ENCODE results near the gene OTOP1.
A peak's percentile ranks its signal among the peaks of the same experiment; 100 is the strongest.

Gene OTOP1

GRCh38 chr4:4260185-4260751 is 33.5 kb upstream of the OTOP1 start:
- H3K4me3 ChIP-seq (ENCODE audit: low read depth, low read length), result no peak overlapping the region
- ChIA-PET POLR2A (no interaction called here), CTCF (interaction anchor here (0.6 to 2.6 kb wide), 14 partner anchors 9 to 222 kb away, joined by 3 to 18 read pairs (median 3); partner anchors contain the start of gene TMEM128)
- H3K27ac ChIP-seq (ENCODE audit: extremely low read depth, low read depth, low read length), result no peak overlapping the region
- no peak for TF ChIP-seq ZNF19 (tag by site-specific recombination; IDR thresholded peaks at IDR 0.05; ENCODE audit: low read depth)
- peak; percentile 41 for TF ChIP-seq ZNF654 (tag by site-specific recombination; IDR thresholded peaks at IDR 0.05; ENCODE audit: low read depth)
- 0 out of 2 replicates have a peak, but pooled peaks have one; percentile 51 for TF ChIP-seq SCRT2 (tag by site-specific recombination; IDR thresholded peaks at IDR 0.05)
- no peak for TF ChIP-seq ZNF704 (tag by site-specific recombination; IDR thresholded peaks at IDR 0.05)
- peak; percentile 69 for TF ChIP-seq CTCF (tag by site-specific recombination; IDR thresholded peaks at IDR 0.05)
- no peaks in the 10 kb centered on the region for H3K36me3 ChIP-seq (ENCODE audit: control insufficient read depth in 2 of 2, insufficient read depth in 1 of 2, low read length in 2 of 2)
- H3K4me1 ChIP-seq (ENCODE audit: control insufficient read depth, insufficient read depth, low read length), result no peaks in the 10 kb centered on the region
- H3K9me3 ChIP-seq (ENCODE audit: control insufficient read depth, insufficient read depth, low read depth, low read length), result no peaks in the 10 kb centered on the region

GRCh38 chr4:4259484-4260100 is 32.9 kb upstream of the OTOP1 start:
- no peaks in the 10 kb centered on the region for H3K9me3 ChIP-seq (ENCODE audit: control insufficient read depth, insufficient read depth, low read depth, low read length)
- no peak overlapping the region for H3K4me3 ChIP-seq (ENCODE audit: low read depth, low read length)
- H3K27ac ChIP-seq (ENCODE audit: extremely low read depth, low read depth, low read length), result no peak overlapping the region
- ChIA-PET POLR2A (no interaction called here), CTCF (interaction anchor here (0.6 to 2.6 kb wide), 14 partner anchors 9 to 222 kb away, joined by 3 to 18 read pairs (median 3); partner anchors contain the start of gene TMEM128)
- no peaks in the 10 kb centered on the region for H3K36me3 ChIP-seq (ENCODE audit: control insufficient read depth in 2 of 2, insufficient read depth in 1 of 2, low read length in 2 of 2)
- no peaks in the 10 kb centered on the region for H3K4me1 ChIP-seq (ENCODE audit: control insufficient read depth, insufficient read depth, low read length)
- no peak for TF ChIP-seq ZNF23 (tag by site-specific recombination; IDR thresholded peaks at IDR 0.05; ENCODE audit: borderline replicate concordance)
- TF ChIP-seq ZNF48 (tag by site-specific recombination; IDR thresholded peaks at IDR 0.05), result no peak
- TF ChIP-seq ZNF350 (tag by site-specific recombination; IDR thresholded peaks at IDR 0.05), result no peak
- TF ChIP-seq ZNF600 (tag by site-specific recombination; IDR thresholded peaks at IDR 0.05), result no peak
- TF ChIP-seq ZBTB26 (tag by site-specific recombination; optimal IDR thresholded peaks at IDR 0.05), result no peak
- TF ChIP-seq ZNF354C (tag by site-specific recombination; IDR thresholded peaks at IDR 0.05; ENCODE audit: borderline replicate concordance, low read depth), result no peak
- no peak for TF ChIP-seq ZNF777 (tag by site-specific recombination; IDR thresholded peaks at IDR 0.05; ENCODE audit: borderline replicate concordance)
- TF ChIP-seq SP7 (tag by site-specific recombination; IDR thresholded peaks at IDR 0.05), result no peak
- TF ChIP-seq ZNF148 (tag by site-specific recombination; IDR thresholded peaks at IDR 0.05; ENCODE audit: borderline replicate concordance), result no peak
- TF ChIP-seq ZSCAN18 (tag by site-specific recombination; IDR thresholded peaks at IDR 0.05), result no peak
- no peak for TF ChIP-seq ZNF416 (tag by site-specific recombination; IDR thresholded peaks at IDR 0.05)
- no peak for TF ChIP-seq ZBTB21 (tag by site-specific recombination; IDR thresholded peaks at IDR 0.05)
- no peak for TF ChIP-seq ZNF174 (tag by site-specific recombination; IDR thresholded peaks at IDR 0.05)
- TF ChIP-seq ZNF530 (tag by site-specific recombination; IDR thresholded peaks at IDR 0.05; ENCODE audit: low read depth), result no peak
- no peak for TF ChIP-seq ZSCAN16 (tag by site-specific recombination; IDR thresholded peaks at IDR 0.05)
- TF ChIP-seq PRDM6 (tag by site-specific recombination; IDR thresholded peaks at IDR 0.05), result no peak
- no peak for TF ChIP-seq ZNF133 (tag by site-specific recombination; IDR thresholded peaks at IDR 0.05)
- no peak for TF ChIP-seq SCRT1 (tag by site-specific recombination; IDR thresholded peaks at IDR 0.05; ENCODE audit: borderline replicate concordance)

All from HEK293 (cell line).